GM12878 (cell line): Measurements from ENCODE around the gene PASK. TPM values are rescaled to one million over a fixed set of nuclear protein-coding genes. Genes with fewer than 3 reads are reported as not detected.

Experiments used
- ATF2 ChIP-seq: IDR thresholded peaks from 2 replicates; pipeline ENCODE4 v1.6.1; 2012; ENCODE audit warnings: low read length, inconsistent platforms
- CREM ChIP-seq: IDR thresholded peaks from 2 replicates; pipeline ENCODE4 v1.6.1; 2014; ENCODE audit warnings: antibody characterized with exemption, low read depth
- CUX1 ChIP-seq: IDR thresholded peaks from 2 replicates; pipeline ENCODE4 v1.6.1; 2012; ENCODE audit warnings: improper control_type of control experiment, low read depth, low read length; ENCODE audit not compliant: insufficient replicate concordance
- HDAC2 ChIP-seq: fragments of 200-600 bp; sonication (generic); IDR thresholded peaks from 2 replicates; pipeline ENCODE4 v1.6.1; 2017
- HDGF ChIP-seq: fragments of 450-650 bp; IDR thresholded peaks from 2 replicates; pipeline ENCODE4 v1.6.1; 2016; ENCODE audit warnings: antibody characterized with exemption
- IRF4 ChIP-seq: IDR thresholded peaks from 2 replicates; pipeline ENCODE4 v1.6.1; 2011; ENCODE audit warnings: low read depth, low read length
- KAT2A ChIP-seq: conservative IDR thresholded peaks from 2 replicates; pipeline ENCODE4 v1.6.1; 2011; ENCODE audit warnings: low read depth, low read length; ENCODE audit not compliant: control insufficient read depth
- KDM1A ChIP-seq: fragments of 200-600 bp; sonication (generic); IDR thresholded peaks from 2 replicates; pipeline ENCODE4 v1.6.1; 2016; ENCODE audit warnings: borderline replicate concordance
- MLLT1 ChIP-seq: fragments of 450-650 bp; IDR thresholded peaks from 2 replicates; pipeline ENCODE4 v1.6.1; 2016; ENCODE audit warnings: mild to moderate bottlenecking
- MYB ChIP-seq: fragments of 150-350 bp; IDR thresholded peaks from 2 replicates; pipeline ENCODE4 v1.6.1; 2014; ENCODE audit warnings: mild to moderate bottlenecking, low read depth, low read length, borderline replicate concordance
- NFIC ChIP-seq: IDR thresholded peaks from 2 replicates; pipeline ENCODE4 v1.6.1; 2012; ENCODE audit warnings: low read depth, mild to moderate bottlenecking, inconsistent platforms, low read length, moderate library complexity
- RFX5 ChIP-seq: IDR thresholded peaks from 2 replicates; pipeline ENCODE4 v1.6.1; 2011; ENCODE audit warnings: low read depth, low read length, improper control_type of control experiment
- TAF1 ChIP-seq: IDR thresholded peaks from 2 replicates; pipeline ENCODE4 v1.6.1; 2011; ENCODE audit warnings: mild to moderate bottlenecking, low read depth, low read length, borderline replicate concordance
- ZBTB33 ChIP-seq: fragments of 450-650 bp; IDR thresholded peaks from 2 replicates; pipeline ENCODE4 v1.6.1; 2017; ENCODE audit warnings: mild to moderate bottlenecking
- ZNF217 ChIP-seq: fragments of 450-650 bp; IDR thresholded peaks from 2 replicates; pipeline ENCODE4 v1.6.1; 2017; ENCODE audit warnings: antibody characterized with exemption, mild to moderate bottlenecking
- ZNF687 ChIP-seq: fragments of 450-650 bp; IDR thresholded peaks from 2 replicates; pipeline ENCODE4 v1.6.1; 2017; ENCODE audit warnings: mild to moderate bottlenecking, moderate library complexity
- polyA plus RNA-seq, 11 experiments: library from polyadenylated mRNA; depleted of rRNA in 4 of 11; unstranded in 6 of 11; stranded (reverse) in 5 of 11; fragments of >200 nt; fragmentation: Nextera tagmentation in 4 of 11; fragmentation: Illumina TruSeq in 1 of 11; extraction: Ambion mirVana in 4 of 11; extraction: Trizol in 1 of 11; gene quantifications; 1 replicate in 1 of 11; 2 replicates in 10 of 11; pipeline versions ENCODE4 v1.2.1 to v1.2.3, GENCODE V29; 2011 to 2016; ENCODE audit warnings: inconsistent platforms in 2 of 11, missing spikeins in 2 of 11, low read depth in 1 of 11
- total RNA-seq, 4 experiments: library from RNA; depleted of rRNA in 3 of 4; stranded (reverse); fragments of >200 nt in 3 of 4; fragmentation: Illumina TruSeq in 1 of 4; extraction: Trizol in 1 of 4; gene quantifications; 2 replicates each; pipeline versions ENCODE4 v1.2.1 to v1.2.3, GENCODE V29; 2013 to 2021

The PASK gene
- total and polyA plus RNA-seq, 10 of the 15 experiments (the other 5 are each of a cell fraction or from before 2014, with no cell fraction given), result 9.6 to 62.2 (median 28.5) TPM

- TF ChIP-seq ZNF687 (0 out of 2 replicates have a peak, but pooled peaks have one; percentile 35), IRF4 (no peak), KAT2A (no peak), TAF1 (no peak), KDM1A (no peak), ZNF217 (no peak), NFIC (no peak), ATF2 (no peak), CREM (no peak), MLLT1 (0 out of 2 replicates have a peak, but pooled peaks have one; percentile 20), RFX5 (no peak), HDGF (no peak; the same call in 1 of the 2 replicates), MYB (no peak), HDAC2 (no peak), CUX1 (no peak), ZBTB33 (no peak)
Observed at GRCh38 chr2:241095594-241096290, 53.5 kb downstream of the PASK start (continued).
